NB4 (cell line): ENCODE data around the gene MAGI1.

Experiments
- CTCF ChIP-seq: IDR thresholded peaks from one replicate; pipeline ENCODE4 v1.5.1; 2012; ENCODE audit warnings: low read depth, low read length
- POLR2A ChIP-seq: IDR thresholded peaks from 2 replicates; pipeline ENCODE4 v1.6.1; 2011; ENCODE audit warnings: mild to moderate bottlenecking; ENCODE audit not compliant: insufficient read length; ENCODE audit errors: extremely low read depth

GRCh38 chr3:66077973-66078372, 39.3 kb upstream of the MAGI1 start:
- TF ChIP-seq POLR2A (no peak), CTCF (no peak)
